GM21526 (cell line): ENCODE data around the gene SPDYE1.
"Not testable (repeated sequence)": the region's sequence is repeated elsewhere in the genome, so short reads cannot be mapped to it uniquely, and the experiment has no call there.

Experiments used
- ATAC-seq: cut with Tn5 transposase; IDR thresholded peaks from one replicate; pipeline ENCODE4 v1.9.1; 2021; ENCODE audit warnings: moderate library complexity; ENCODE audit not compliant: unreplicated experiment, low FRiP score

The SPDYE1 gene, protein sequence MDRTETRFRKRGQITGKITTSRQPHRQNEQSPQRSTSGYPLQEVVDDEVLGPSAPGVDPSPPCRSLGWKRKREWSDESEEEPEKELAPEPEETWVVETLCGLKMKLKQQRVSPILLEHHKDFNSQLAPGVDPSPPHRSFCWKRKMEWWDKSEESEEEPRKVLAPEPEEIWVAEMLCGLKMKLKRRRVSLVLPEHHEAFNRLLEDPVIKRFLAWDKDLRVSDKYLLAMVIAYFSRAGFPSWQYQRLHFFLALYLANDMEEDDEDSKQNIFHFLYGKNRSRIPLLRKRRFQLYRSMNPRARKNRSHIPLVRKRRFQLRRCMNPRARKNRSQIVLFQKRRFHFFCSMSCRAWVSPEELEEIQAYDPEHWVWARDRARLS

DNA sequence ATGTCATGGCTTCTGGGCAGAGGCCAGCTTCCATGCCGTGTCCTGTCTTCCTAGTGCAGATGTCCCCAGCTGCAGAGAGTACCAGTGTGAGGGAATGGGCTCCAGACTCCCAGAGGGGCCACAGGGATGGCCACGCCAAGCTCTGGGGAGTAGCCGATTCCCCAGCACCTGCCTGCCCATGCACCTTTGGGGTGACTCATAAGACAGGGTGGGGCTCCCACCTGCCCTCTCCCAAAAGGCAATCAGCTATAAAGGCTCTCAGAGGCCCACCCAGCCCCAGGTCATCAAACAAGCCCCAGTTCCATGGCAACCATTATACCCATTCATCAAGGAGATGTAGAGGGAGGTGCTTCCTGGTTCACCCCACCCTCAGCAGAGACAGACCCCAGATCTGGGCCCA lies at the start of gene SPDYE1:
TSS of gene SPDYE1 (plus strand) at position 366 of the 400 bp plus-strand sequence. CDS start 2,053 bp downstream, outside the sequence.
- not testable (repeated sequence) for ATAC-seq

DNA sequence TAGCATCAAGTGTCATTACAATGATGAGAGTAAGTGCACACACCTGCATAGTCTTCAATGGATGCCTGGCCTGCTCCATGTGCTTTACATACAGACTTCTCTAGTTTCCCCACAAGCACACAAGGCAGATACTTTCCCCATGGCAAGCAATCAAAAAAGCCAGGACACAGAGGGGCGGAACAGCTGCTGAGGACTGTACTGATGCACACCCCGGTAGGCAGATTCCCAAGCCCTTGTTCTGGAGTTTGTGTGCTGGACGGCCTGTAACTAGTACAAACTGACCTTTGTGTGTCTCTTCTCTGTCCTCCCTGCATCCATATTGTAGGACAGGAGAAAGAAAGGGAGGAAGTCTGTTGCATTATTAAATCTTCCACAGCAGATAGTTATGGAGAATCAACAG lies 45.7 kb upstream of the SPDYE1 start:
- no peak for ATAC-seq

DNA sequence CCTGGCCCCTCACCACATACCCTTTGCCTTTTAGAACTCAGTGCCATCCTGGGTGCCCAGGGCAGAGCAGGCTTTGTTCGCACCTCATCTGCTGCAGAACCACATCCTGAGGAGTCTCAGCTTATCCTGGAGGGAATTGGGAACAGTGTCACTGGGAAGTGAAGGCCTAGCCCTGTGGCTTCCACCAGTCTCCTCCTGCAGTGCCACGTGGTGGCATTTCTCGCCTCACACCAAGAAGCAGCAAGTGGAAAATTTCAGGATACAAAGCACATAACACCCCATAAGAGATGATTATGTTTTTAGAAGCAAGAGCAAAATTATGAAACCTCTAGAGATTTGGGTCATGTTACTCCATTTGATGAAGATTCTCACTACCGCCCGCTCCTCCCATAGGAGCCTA lies 44.6 kb upstream of the SPDYE1 start:
- ATAC-seq, result no peak

DNA sequence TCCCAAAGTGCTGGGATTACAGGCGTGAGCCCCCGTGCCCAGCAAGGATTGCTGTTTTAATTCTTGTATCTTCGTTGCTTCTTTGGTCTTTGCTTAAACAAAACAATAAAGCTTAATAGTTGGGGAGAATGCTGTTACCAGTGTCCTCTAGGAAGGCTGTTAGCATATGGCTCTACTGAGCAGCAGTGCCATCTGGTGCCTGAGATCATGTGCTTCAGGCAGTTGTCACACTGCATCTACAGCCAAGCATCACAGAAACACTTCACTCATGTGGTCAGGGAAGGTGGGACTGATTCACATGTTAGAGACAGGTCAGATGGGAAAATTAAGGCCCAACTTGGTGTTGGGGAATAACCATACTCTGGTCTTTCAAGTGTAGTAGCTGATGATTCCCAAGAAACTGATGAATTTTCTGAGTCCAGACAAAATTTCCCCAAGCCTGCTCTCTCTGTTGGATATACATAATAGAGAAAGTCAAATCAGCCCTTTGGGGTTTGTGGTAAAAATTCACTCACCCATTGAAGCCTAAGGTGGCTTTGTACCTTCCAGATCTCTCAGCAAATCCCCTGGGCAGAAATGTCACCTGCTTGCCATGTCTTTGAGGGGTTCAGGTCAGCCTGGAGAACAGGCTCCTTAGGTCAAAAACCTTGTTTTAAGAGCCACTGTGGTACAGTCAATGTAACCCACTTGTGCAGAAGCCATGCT lies 43.0 kb upstream of the SPDYE1 start:
- ATAC-seq, result no peak

DNA sequence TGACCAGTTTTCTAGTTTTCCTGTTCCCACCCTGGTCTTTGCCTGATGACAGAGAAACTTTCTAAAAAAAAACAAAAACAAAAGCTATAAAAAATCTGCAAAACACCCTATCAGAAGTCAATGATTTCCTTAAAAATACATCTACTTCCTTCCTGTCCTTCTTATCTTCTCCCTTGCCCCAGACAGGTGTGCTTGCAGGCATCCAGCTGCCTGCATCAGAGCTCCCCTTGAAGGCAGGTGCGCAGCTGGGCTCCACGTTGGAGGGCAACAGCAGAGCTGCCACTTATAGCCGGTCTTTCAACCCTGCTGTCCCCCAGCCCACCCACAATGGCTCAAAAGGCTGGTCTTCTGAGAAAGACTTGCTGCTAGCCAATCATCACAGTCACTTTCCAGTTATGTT lies 41.7 kb upstream of the SPDYE1 start:
- ATAC-seq, result no peak

DNA sequence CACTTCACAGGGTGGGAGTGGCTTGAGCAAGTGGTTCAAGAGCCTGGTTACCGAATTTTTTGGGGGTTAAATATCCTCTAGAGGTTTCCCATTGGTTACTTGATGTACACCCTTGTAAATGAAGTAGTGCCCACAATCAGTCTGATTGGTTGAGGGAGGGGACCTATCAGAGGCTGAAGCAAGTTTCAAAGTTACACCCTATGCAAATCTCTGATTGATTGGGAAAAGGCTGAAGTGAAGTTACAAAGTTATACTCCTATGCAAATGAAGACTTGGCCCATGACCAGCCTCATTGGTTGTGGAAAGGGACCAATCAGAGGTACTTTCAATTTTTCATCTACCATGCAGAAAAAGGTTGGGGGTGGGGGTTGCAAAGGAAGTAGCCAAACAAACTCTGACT lies 36.8 kb upstream of the SPDYE1 start:
- ATAC-seq, result no peak

DNA sequence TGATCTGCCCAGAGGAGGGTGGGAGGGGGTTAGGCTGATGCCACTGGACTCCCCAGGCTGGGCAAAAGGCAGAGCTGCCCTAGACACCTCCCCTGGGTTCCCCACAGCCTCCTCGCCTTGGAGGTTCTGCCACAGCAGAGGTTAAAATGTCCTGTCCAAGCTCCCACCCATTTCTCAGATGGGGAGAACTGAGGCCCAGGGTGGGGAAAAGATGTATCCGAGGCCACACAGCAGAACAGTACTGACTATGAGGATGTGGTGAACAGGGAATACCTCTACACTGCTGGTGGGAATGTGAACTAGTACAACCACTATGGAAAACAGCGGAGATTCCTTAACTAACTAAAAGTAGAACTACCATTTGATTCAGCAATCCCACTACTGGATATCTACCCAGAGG lies 31.3 kb upstream of the SPDYE1 start:
- not testable (repeated sequence) for ATAC-seq

DNA sequence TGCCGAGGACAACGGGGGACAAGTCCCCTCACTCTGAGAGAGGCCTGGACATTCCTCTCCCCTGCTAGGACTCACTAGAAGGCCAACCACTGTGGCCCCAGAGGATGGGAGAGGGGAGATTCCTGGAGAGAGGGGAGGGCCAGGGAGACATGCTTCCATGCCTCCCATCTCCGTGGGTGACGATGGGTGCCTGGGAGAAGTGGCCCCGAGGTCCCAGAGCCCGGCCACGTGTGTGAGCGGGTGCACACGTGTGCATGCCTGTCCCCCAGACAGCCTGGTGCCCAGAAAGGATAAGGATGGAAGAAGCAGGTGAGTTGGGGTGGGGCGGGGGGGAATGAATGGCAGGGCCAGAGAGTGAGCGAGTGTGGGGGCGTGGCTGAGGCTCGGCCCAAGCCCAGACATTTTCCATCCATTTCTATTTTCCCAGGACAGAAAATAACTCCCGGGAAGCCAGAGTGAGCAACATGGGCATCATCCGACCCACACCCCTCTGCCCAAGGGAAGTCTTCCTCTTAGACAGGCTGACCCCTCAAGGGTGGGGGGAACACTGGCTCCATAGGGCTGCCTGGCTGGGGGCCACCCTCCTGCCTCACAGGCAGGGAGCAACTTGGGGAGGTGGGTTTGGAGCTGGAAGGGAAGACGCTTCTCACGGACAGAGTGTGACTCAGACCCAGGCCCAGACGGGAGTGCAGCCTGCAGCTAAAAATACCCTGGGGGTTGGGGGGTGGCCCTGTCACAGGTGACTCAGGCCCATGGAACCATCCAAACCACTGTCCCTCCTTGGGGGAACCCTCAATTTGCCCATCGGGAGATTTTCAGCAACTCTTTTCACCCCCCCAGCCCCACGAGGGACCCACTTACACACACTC lies 29.3 kb upstream of the SPDYE1 start:
- not testable (repeated sequence) for ATAC-seq

DNA sequence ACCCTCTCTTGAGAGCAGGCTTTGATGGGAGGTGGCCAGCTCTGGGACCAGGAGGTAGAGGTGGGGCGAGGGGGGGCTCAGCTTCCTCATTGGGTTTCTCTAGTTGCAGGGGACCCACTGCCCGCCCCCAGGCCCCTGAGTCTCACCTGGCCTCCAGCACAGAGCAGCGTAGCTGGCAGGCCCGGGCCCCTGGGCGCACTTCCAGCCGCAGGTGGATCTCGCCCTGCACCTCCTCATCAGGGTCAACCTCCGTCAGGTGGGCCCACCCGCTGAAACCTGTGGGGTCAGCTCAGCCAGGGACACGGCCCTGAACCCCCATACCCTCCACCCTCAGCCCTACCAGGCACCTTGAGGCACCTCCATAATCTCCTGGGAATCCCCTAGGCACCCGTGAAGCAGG lies 28.1 kb upstream of the SPDYE1 start:
- ATAC-seq, result not testable (repeated sequence)

DNA sequence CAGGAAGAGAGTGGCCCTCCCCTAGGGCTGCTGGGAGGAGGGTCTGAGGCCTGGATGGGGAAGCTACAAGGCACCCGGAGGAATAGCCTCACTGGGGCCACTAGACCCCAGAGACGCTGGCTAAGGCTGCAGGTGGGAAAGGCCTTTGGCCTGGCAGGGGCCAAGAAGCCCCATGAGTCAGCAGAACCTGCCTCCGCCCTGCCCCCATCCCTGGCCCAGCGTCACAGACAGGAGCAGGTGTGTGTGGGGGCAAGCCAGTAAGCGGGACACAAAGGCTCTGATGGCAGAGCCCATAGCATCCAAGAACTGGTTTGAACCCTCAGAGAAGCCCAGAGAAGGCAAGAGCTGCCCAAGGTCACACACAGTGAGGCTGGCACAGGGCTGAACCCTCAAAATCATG lies 27.0 kb upstream of the SPDYE1 start:
- not testable (repeated sequence) for ATAC-seq

DNA sequence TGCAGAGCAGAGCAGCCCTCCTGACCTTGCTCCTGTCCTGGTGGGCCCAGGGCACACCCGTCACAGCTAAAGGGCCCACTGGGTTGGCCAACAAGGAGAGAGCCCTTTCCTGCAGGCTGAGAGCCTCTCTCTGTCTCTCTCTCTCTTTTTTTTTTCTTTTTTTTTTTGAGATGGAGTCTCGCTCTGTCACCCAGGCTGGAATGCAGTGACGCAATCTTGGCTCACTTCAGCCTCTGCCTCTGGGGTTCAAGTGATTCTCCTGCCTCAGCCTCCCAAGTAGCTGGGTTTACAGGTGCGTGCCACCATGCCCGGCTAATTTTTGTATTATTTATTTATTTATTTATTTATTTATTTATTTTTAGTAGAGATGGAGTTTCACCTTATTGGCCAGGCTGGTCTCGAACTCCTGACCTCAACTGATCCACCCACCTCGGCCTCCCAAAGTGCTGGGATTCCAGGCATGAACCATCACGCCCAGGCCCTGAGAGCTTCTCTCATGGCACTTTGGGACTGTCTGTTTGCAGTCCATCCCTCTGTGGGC lies 23.6 kb upstream of the SPDYE1 start:
- not testable (repeated sequence) for ATAC-seq

DNA sequence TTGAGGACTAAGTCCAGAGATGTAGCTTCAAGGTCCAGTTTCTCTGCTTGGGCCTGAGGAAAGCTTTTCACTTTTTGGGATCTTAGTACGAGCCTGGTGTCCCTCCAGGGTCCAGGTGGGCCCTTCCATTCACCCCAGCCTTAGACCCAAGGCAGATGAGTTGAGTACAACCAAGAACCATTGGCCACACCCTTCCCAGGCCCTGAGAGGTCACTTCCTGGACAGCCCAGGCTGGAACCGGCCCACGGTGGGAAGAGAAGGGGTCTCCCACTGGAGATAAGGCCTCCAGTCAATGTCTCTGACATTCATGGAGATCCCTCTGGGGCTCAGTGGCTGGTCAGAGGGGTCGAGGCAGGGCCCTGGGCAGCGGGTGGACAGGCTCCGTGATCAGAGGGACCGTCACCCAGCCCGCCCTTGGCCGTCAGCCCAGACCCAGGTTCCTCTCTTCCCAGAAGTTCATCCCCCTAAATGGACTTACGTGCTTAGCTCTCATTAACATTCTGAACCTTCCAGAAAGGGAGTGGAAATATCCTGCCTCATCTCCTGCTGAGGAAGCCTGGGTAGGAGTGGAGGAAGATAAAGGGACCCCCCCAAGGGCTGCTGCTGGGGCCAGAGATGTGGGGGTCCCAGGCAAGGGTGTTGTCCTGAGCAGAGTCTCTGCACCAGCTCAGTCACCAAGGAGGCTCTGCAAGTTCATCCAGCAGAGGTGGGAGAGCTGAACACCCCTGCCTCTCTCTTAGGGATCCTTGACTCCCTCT lies 22.8 kb upstream of the SPDYE1 start:
- not testable (repeated sequence) for ATAC-seq

DNA sequence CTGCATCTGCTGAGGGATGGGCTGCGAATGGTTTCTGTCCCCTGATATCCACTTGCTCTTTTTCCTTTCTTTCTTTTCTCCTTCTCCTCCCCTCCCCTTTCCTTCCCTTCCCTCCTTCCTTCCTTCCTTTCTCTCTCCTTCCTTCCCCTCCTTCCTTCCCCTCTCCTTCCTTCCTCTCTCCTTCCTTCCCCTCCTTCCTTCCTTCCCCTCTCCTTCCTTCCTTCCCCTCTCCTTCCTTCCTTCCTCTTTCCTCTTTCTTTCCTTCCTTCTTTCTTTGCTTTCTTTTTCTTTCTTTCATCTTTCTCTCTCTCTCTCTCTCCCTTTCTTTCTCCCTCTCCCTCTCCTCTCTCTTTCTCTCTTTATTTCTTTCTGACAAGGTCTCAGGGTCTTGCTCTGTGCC lies 20.2 kb upstream of the SPDYE1 start:
- ATAC-seq, result no peak

DNA sequence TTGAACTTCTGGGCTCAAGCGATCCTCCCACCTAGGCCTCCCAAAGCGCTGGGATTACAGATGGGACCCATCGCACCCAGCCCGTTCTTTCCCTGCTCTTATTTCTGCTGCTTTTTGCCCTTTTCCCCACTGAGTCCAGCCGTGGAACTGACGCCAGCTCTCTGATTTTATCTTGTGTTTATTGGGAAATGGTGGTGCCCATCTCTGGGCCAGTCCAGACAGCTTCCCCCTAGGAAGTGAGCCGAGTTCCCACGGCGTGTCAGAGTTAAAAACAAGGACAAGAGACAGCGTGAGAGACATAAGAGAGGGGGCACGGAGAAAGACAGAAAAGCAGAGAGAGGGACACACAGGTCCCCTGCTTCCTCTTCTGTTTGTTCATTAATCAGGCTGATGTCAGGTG lies 19.6 kb upstream of the SPDYE1 start:
- not testable (repeated sequence) for ATAC-seq

DNA sequence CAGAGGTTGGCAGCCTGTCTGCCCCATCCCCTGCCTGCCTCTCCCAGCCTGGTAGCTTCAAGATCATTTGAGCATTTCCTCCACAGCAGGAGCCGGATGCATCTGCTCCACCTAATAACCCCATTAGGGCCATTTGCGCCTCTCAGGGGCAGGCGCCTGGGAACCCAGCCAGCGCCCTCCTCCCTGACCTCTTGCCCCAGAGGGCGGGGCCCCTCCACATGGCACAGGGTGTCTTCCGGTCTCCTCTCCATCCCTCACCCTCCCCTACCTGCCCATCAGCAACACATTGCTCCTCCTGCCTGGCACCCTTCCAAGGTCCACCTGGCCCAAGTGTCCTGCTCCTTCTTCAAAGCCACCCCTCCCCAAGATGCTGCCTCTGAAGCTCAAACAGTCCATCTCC lies 14.8 kb upstream of the SPDYE1 start:
- ATAC-seq, result not testable (repeated sequence)

DNA sequence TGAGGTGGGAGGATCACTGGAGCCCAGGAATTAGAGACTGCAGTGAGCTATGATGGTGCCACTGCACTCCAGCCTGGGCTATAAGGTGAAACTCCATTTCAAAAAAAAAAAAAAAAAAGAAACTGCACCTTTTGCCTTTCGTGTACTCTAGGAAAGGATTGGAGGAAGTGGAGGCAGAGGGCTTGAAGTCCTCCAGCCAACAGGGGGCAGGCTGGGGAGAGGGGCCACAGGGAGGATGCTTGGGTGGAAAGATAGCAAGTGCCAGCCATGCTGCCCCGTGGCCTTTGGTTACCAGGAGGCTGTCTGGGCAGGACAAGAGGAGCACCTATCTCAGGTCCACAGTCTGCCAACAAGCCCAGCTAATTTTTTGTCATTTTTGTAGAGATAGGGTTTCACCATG lies 14.0 kb upstream of the SPDYE1 start:
- ATAC-seq, result not testable (repeated sequence)

DNA sequence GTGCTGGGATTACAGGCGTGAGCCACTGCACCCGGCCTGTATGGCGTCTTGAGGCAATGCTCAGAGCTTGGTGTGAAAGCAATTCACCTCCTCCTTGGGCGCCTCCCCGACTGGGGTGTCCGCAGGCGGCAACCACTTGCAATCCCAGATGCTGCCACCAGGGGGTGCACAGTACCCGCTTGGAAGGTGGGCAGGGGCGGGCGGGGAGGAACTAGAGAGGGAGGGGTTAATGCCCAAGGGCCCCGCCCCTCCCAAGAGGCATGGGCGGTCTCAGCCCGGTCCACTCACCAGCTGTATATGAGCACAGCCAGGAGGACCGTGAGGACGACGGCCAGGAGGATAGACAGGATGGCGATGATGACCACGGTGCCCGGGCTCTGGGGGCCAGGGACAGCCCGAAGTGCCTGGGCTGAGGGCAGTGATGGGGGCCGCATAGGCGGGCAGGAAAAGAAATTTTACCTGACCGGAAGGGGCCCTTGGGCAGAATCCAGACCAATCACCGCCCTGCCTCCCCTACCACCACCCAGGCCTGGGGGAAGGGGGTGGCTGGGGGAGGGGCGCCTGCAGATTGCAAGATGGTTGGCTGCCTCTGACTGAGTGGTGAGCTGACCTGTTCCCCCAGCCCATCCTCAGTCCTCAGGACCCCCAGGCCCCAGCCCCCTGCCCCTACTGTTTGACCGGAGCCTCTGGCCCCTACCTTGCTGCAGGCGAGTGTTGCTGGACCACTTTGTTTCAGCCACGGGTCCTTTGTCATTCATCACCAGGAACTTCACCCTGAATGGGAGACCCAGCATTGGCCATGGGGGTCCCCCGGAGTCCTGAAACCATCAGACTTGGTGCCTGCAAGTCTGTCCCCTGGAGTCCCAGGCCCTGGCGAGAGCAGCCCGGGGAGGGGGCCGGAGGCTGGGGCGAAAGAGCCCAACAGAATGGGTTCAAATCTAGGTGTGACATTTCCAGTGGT lies 11.5 kb upstream of the SPDYE1 start:
- peak; percentile 75 for ATAC-seq

DNA sequence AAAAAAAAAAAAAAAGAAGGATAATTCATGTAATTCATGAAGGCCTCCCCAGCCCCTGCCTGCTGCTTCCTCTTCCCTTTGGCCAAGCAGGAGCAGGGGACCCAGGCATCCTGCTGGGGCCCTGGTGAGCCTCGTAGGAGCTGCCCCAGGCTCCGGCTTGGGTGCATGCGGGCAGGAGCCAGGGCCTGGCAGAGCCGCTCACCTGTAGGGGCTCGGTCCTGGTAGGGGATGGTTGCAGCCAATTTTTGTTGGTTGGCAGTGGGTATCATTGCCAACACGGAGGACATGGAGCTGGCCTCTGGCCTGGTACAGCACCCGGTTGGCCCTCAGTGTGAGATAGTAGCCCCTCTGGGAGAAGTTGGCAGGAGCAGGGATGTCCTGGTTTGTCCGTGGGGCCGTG lies 10.2 kb upstream of the SPDYE1 start:
- ATAC-seq, result not testable (repeated sequence)
